Neural crest cell (in vitro differentiated cells): ENCODE data around the gene DNAJB6. TPM values are rescaled to one million over a fixed set of nuclear protein-coding genes. Genes with fewer than 3 reads are reported as not detected.

Experiments
- DNase-seq: peaks from one replicate; pipeline ENCODE4 v3.0.0; 2021; ENCODE audit warnings: low read depth, mixed read lengths, low spot score
- H3K27ac Mint-ChIP-seq: one replicate; pipeline ENCODE4 v1.8.0; 2021; ENCODE audit warnings: mild to moderate bottlenecking, mixed read lengths; ENCODE audit not compliant: unreplicated experiment
- H3K27me3 Mint-ChIP-seq: 2 replicates; pipeline ENCODE4 v1.8.0; 2021; ENCODE audit warnings: low read depth, mild to moderate bottlenecking, mixed read lengths
- H3K36me3 Mint-ChIP-seq: 2 replicates; pipeline ENCODE4 v1.8.0; 2021; ENCODE audit warnings: low read depth, mild to moderate bottlenecking, mixed read lengths
- H3K4me1 Mint-ChIP-seq: 2 replicates; pipeline ENCODE4 v1.8.0; 2021; ENCODE audit warnings: mixed read lengths
- H3K4me3 Mint-ChIP-seq: one replicate; pipeline ENCODE4 v1.8.0; 2021; ENCODE audit warnings: mild to moderate bottlenecking, mixed read lengths
- H3K9me3 Mint-ChIP-seq: 2 replicates; pipeline ENCODE4 v1.8.0; 2021; ENCODE audit warnings: mixed read lengths
- total RNA-seq: library from RNA; stranded (reverse); gene quantifications from 2 replicates; pipeline ENCODE4 v1.2.1, GENCODE V29; 2021
- TF ChIP-seq, protein P1 (sequence below): fragments of 200-600 bp; sonication (generic); conservative IDR thresholded peaks from 2 replicates; pipeline ENCODE4 v1.5.0; 2021; ENCODE audit warnings: antibody characterized with exemption, mild to moderate bottlenecking

The DNAJB6 gene
- total RNA-seq, 1 donor from 2014 or later = 102 TPM

DNA sequence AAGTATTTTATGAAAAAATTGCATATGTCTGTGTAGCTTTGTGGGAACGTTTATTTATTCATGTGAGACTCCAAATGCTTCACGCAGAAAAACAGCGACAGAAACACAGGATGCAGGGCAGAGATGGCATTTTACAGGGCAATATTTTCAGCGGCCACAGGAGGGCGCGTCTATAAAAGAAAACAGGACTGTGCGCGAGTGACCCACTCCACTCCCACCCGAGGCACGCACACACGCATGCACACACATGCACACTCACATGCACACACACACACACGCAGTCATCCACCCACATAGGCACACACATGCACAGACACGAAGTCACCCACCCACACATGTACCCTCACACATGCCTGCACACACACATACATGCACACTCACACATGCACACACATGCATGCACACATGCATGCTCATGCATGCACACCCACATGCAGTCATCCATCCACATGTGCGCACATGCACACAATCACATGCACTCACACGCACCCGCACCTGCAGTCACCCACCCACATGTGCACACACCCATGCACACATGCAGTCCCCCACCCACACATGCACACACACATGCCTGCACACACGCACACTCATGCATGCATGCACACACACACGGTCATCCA lies 96.3 kb downstream of the DNAJB6 start:
- no peaks in the 10 kb centered on the region for H3K36me3 Mint-ChIP-seq
- peak; percentile 66 for DNase-seq
- H3K4me3 Mint-ChIP-seq = peak overlapping the region; percentile 77
- H3K4me1 Mint-ChIP-seq = peaks cover 25% of the 10 kb centered on the region
- H3K27ac Mint-ChIP-seq = peak overlapping the region; percentile 75
- H3K27me3 Mint-ChIP-seq = no peaks in the 10 kb centered on the region
- TF ChIP-seq, protein P1, sequence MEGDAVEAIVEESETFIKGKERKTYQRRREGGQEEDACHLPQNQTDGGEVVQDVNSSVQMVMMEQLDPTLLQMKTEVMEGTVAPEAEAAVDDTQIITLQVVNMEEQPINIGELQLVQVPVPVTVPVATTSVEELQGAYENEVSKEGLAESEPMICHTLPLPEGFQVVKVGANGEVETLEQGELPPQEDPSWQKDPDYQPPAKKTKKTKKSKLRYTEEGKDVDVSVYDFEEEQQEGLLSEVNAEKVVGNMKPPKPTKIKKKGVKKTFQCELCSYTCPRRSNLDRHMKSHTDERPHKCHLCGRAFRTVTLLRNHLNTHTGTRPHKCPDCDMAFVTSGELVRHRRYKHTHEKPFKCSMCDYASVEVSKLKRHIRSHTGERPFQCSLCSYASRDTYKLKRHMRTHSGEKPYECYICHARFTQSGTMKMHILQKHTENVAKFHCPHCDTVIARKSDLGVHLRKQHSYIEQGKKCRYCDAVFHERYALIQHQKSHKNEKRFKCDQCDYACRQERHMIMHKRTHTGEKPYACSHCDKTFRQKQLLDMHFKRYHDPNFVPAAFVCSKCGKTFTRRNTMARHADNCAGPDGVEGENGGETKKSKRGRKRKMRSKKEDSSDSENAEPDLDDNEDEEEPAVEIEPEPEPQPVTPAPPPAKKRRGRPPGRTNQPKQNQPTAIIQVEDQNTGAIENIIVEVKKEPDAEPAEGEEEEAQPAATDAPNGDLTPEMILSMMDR = peak; percentile 87
- no peaks in the 10 kb centered on the region for H3K9me3 Mint-ChIP-seq

GRCh38 chr7:157433628-157434027 lies 96.8 kb downstream of the DNAJB6 start:
- Mint-ChIP-seq H3K4me1 (peaks cover 25% of the 10 kb centered on the region), H3K27me3 (no peaks in the 10 kb centered on the region), H3K36me3 (no peaks in the 10 kb centered on the region), H3K4me3 (peak overlapping the region; percentile 13), H3K27ac (no peak overlapping the region), H3K9me3 (no peaks in the 10 kb centered on the region)
- TF ChIP-seq, protein P1 = no peak
- no peak for DNase-seq

- no peak for DNase-seq
- no peaks in the 10 kb centered on the region for H3K36me3 Mint-ChIP-seq
These were observed 97.4 kb downstream of the DNAJB6 start for GRCh38 chr7:157434231-157434630.

GRCh38 chr7:157434701-157435100 lies 97.9 kb downstream of the DNAJB6 start:
- no peak for DNase-seq
- Mint-ChIP-seq H3K36me3 (no peaks in the 10 kb centered on the region), H3K4me1 (peaks cover 25% of the 10 kb centered on the region), H3K9me3 (no peaks in the 10 kb centered on the region), H3K4me3 (no peak overlapping the region), H3K27ac (no peak overlapping the region), H3K27me3 (no peaks in the 10 kb centered on the region)
- TF ChIP-seq, protein P1 = no peak

More at GRCh38 chr7:157434231-157434630, 97.4 kb downstream of the DNAJB6 start:
- no peaks in the 10 kb centered on the region for H3K9me3 Mint-ChIP-seq
- H3K4me3 Mint-ChIP-seq = no peak overlapping the region
- peaks cover 25% of the 10 kb centered on the region for H3K4me1 Mint-ChIP-seq
- no peak overlapping the region for H3K27ac Mint-ChIP-seq
- TF ChIP-seq, protein P1 = no peak
- no peaks in the 10 kb centered on the region for H3K27me3 Mint-ChIP-seq

- H3K9me3 Mint-ChIP-seq = peaks cover 3% of the 10 kb centered on the region
- no peak for DNase-seq
- no peaks in the 10 kb centered on the region for H3K36me3 Mint-ChIP-seq
- TF ChIP-seq, protein P1 = no peak
- no peak overlapping the region for H3K4me3 Mint-ChIP-seq
- H3K27me3 Mint-ChIP-seq = no peaks in the 10 kb centered on the region
- peaks cover 32% of the 10 kb centered on the region for H3K4me1 Mint-ChIP-seq
- H3K27ac Mint-ChIP-seq = no peak overlapping the region
These were observed 99.3 kb downstream of the DNAJB6 start for GRCh38 chr7:157436076-157436475.
